Measurements from ENCODE around the gene NFAM1. TPM values are rescaled to one million over a fixed set of nuclear protein-coding genes. Genes with fewer than 3 reads are reported as not detected.

The NFAM1 gene
- total RNA-seq, 1 experiment from 2014 or later: not detected

DNA sequence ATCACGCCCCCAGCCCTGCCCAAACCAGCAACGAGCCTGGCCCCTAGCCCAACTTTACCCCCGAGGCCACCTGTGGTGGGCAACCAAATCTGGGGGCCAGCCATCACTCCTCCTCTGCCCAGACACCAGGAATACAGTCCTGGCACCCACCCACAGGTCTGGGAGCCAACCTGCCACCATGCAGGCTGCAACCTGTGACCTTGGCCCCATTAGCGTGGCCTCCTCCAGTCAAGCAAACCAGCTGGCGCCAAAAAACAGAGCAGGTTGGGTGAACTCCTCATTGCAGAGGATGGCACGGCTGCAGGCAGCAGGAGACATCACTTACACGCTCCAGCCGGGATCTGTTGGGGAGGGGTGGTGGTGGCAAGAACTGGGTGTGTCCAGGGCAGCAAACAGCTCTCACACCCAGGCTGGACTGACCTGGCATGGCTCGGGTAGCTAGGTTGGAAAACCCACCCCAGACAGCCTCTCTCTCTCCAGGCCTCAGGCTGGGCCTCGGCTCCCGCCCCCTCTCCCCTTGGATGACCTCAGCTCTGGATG is 96.3 kb downstream of the NFAM1 start:
- DNase-seq (ENCODE audit: low spot score): no peak

DNA sequence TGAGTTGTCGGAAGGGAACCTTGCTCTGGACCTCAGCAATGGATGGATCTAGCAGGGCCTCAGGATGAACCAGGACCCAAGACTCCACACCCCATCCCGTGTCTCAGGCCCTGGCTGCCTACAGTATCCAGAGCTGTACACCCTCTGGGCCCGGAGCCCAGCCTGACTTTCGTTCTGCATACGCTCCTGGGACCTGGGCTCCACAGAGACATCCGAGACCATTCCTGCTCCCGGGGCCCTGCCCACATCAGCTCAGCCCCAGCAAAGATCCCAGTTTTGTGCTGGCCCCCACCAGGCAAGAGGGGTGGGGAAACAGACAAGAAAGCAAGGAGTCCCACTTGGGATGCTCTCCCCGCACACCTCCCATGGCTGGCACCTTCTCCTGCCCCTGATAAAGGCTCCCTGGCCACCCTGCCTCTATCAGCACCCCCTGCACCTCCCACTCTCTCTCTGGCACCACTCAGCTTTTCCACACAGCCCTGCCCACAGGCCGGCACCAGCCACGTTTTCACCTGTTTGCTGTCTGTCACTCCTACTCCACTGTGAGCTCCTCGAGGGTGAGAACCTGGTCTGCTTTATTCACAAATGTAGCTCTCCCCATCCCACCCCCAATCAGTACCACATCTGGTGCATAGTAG is 97.2 kb downstream of the NFAM1 start:
- no peak for DNase-seq (ENCODE audit: low spot score)

DNA sequence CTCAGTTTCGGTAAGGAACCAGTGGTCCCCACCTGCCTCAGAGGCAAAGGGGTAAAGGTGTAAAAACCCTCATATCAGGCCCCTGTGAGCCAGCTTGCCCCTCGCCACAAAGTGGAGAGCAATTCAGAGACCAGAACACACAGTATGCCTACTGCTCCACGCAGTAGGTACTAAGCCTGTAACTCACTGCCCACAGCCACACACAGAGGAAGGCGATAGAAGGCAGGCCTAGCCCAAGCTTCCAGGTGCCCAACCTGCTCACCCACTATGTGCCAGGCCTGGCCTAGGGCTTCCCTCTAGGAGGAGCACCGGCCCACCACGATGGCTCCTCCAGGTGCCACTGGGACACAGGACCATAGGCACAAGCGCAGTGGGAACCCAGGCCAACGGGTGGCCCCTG is 98.7 kb downstream of the NFAM1 start:
- DNase-seq (ENCODE audit: low spot score): no peak

DNA sequence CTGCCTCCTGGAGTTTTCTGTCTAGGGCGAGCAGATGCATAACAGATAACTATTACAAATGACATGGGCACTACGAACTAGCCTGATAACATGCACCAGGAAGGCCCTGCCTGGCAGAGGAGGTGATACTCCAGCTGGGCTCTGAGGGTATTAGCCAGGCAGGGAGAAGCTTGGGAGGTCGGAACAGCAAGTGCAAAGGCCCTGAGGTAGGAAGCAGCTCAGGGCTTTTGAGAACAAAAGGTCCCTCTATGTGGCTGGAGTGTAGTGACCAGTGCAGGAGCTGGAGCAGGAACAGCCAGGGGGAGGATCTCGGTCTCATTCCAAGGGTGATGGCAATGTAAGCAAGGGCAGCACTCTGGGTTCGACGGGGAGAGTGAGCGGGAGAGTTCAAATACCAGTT is 100.1 kb downstream of the NFAM1 start:
- no peak for DNase-seq (ENCODE audit: low spot score)

DNA sequence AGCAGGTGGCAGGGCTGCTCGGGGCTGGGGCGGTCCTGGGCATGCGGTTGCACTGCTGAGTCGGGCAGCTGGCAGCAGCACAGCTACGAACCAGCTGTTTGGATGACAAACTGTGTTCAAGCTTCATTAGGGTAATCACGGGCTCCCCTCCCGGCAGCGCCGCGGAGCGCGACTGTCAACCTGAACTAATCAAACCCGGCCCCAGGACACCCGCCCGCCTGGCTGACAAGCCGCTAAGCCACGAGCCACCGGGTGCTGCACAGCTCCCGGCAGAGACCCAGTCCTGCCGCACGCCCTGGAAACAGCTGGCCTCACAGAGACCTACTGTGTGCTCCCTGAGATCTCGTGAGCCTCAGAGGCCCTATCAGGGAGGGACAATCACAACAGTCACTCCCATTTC is 101.2 kb downstream of the NFAM1 start:
- DNase-seq (ENCODE audit: low spot score): no peak

Other genes with a start within 250 kb of the NFAM1 start
- gene TCF20, start 161.8 kb downstream of the NFAM1 start, total RNA-seq (2014; rRNA removed; shearing (Covaris generic)): 17.8 and 23.5 TPM in 2 replicates
- 20.2 and 26.5 TPM in 2 replicates for gene RRP7A, start 87.4 kb upstream of the NFAM1 start, total RNA-seq (2014; rRNA removed; shearing (Covaris generic))
- 0.10 and 0.62 TPM in 2 replicates for gene SERHL2, start 121.6 kb upstream of the NFAM1 start, total RNA-seq (2014; rRNA removed; shearing (Covaris generic))
- gene POLDIP3, start 182.5 kb upstream of the NFAM1 start, total RNA-seq (2014; rRNA removed; shearing (Covaris generic)): 20.2 and 27.8 TPM in 2 replicates
- not detected in 2 replicates for gene ATP5MGL, start 208.2 kb upstream of the NFAM1 start, total RNA-seq (2014; rRNA removed; shearing (Covaris generic))
- 44.0 and 48.4 TPM in 2 replicates for gene CYB5R3, start 217.0 kb upstream of the NFAM1 start, total RNA-seq (2014; rRNA removed; shearing (Covaris generic))

All from H4 (cell line).